T-helper 2 cell (primary cell): ENCODE results near the gene FHAD1.
"Not testable (repeated sequence)": the region's sequence is repeated elsewhere in the genome, so short reads cannot be mapped to it uniquely, and the experiment has no call there.

Experiments used
- DNase-seq, 5 experiments: peaks; one replicate each; pipeline versions ENCODE4 v3.0.0 to v3.0.0-alpha.2; 2012 to 2022

FHAD1 gene

DNA sequence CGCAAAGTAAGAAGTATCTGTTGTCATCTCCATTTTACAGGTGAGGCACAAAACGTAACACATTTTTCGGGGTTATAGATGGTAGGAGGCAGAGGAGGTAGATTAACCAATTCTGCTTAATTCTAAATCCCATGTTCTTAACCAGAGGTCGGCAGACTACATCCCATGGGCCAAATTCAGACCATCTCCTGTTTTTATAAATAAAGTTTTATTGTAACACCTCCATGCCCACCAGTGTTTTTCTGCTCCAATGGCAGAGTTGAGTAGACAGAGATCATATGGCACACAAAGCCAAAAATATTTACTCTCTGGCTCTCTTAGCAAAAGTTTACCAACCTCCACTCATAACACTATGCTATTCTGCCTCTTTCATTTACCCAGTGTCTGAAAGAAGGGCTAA lies 30.9 kb downstream of the FHAD1 start:
- no peak for DNase-seq

DNA sequence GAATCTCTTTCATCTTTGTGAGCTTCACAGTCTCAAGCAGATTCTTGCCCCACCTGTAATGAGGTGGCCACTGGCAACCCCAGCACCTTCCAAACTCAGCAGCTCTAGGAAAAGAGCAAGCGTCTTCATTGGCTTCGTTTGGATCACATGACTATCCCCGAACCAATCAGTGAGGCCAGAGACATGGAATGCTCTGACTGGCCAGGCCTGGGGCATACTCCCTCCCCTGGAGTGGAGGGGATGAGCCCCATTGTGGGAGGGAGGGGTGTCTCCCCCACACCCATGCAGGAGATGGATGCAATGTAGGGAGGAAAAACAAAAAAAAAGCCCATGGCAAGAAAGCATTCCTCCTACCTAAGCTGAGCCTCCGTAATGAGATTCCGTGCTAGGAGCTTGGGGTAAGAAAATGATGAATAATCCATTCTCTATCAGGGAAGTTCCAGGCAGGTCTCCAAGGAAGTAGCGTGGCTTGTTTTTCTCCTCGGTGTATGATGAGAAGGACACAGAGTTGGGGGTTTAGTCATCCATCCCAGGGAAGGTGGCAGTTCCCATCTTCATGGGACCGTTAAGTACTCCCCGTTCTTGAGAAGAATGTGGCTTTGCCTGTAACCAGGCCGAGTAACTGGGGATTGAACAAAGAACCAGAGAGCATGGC lies 32.7 kb downstream of the FHAD1 start:
- no peak for DNase-seq

DNA sequence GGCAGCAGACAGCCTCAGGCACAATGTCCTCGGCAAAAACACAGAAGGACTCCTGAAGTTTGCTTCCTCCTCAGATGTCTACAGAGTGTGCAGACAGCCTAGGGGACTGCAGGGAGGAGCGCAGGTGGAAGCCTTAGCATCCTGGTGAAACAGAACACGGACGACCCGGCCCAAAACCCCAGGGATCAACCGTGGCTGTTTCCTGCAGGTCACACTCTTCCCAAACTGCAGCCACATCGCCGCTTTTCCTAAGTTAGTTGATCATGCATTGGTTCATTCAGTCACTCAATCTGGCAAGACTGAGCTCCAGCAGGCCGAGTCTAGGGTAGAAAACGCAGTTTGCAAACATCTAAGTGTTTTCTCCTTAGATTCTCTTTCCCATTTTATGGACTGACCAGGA lies 33.4 kb downstream of the FHAD1 start:
- no peak for DNase-seq

DNA sequence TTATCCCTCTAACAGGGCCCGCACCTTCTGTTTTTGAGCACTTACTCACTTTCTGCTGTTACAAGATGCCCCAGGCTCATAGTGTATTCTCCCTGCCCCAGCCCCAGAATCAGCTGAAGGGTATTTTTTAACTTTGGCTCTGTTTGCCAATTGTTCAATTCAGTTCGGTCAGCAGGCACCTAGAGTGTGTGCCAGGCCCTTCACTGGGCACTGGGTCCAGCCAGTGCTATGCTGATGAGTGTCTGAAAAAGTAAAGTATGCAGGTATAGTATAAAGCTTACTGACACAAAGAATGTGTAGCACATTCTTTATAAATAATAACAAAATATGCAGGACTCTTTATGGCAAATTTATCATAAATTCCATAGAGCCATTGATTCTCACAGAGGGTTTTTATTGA lies 35.0 kb downstream of the FHAD1 start:
- no peak for DNase-seq

DNA sequence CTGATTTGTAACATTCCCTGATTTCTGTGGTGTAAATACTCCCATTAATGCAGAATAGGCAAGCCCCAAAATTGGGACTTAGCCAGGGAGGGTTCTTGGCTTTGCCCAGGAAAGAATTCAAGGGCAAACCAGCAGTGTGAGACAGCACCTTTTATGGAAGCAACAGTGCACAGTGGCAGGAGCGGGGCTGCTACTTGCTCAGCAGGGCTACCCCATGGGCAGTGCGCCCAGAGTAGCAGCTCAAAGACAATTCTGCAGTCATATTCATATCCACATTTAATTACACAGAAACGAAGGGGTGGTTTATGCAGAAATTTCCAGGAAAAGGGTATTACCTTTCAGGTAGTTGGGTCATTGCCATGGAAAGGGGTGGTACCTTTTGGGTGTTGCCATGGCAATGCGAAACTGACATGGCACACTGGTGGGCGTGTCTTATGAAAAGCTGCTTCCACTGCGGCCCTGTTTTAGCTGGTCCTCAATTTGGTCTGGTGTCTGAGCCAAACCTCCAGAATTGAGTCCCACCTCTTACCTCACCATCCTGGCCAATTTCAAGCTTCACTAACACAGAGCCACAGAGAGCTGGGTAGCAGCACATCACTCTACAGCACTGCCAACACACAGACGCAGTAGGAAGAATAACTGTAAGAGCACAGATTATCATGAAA lies 35.9 kb downstream of the FHAD1 start:
- no peak for DNase-seq

DNA sequence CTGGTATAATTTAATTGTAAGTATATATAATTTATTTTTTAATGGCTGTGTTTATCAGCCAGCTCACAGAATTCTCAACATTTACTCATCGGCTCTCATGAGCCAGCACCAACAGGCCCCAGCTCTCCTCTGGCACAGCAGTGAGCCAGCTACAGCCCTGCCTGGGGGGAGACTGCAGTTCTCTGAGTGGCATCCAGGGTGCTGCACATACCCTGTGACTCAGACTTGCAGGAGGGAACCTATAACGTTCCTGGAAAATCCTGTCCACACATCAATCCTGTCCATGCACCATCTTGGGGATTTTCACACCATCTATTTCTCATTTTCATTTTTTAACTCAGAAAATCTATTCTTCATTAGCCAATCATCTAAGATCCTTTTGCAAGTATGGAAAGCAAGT lies 36.5 kb downstream of the FHAD1 start:
- no peak for DNase-seq

DNA sequence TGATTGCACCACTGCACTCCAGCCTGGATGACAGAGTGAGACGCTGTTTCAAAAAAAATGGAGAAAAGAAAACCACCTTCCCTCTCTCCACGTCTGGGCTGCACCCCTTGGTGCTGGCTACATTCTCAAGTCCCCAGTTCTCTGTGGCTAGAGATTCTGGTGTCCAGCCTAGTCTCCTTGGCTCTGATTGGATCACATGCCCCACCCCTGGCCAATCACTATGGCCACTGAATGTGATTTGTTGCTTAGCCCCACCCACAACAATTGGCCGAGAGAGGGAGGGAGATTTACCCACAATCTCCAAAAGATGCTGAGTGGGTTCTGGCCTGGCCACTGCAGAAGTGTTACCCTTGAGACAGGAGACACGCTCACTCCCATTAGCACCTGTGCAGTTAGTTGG lies 39.4 kb downstream of the FHAD1 start:
- no peak for DNase-seq

DNA sequence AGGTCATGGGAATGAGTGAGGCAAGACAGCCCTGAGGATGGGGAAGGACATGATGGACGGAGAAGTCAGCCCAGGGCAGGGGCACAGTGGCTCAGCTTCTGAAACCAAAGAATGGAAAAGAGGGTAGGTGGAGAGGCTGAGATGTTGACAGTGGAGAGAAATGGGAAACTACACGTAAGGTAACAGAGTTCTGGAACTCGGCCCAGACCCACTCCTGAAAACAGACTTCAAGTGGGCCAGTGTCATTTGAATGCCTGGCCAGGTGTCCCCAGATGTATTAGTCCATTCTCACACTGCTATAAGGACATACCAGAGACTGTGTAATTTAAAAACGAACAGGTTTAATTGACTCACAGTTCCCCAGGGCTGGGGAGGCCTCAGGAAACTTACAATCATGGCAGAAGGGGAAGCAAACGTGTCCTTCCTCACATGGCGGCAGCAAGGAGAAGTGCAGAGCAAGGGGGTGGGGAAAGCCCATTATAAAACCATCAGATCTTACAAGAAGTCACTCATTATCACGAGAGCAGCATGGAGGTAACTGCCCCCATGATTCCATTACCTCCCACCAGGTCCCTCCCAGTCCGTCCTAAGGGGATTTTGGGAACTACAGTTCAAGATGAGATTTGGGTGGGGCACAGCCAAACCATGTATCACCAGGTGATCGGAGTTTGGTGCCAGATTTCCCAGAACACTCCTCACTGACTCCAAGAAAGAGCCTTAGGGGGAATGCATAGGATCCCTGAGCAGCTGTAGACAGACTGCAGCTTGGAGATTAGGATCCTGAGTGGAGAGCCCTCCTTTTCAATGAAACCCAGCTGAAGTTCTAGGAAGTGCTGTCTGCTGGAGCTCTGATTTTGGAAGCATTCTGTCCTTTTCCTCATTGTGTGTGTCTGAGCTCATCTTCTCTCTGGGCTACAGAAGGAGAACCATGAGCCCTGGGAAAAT lies 40.3 kb downstream of the FHAD1 start:
- DNase-seq = no peak

DNA sequence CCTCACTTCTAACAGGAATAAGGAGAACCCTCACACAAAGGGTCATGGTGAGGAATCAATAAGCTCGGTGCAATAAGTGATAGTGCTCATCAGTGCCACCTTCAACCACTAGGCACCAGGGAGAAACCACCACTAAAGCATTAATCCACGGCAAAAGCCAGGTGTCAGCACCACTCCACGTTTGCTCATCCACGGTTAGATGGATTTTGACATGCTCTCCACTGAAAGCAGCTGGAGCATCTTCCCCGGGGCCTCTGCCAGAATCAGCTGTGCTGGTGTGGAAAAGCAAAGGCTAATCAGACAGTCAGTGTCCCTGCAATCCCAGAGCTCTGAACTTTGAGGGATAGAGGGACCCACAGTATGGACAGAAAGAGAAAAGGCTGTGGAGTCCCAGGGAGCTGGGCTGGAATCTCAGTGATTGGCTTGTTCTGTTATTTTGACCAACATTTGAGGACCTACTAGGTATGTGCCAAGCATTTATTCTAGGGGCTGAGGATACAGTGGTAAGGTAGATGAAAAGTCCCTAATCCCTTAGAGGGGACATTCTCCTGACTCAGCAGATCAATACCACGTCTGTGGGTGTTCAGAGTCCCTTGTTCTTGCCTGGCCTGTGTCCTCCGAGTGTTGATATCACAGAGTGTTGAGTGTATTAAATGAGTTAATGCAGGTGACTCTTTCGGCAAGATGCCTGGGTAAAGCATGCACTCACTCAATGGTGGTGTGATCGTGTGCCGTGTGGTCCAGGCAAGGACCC lies 41.3 kb downstream of the FHAD1 start:
- no peak for DNase-seq

DNA sequence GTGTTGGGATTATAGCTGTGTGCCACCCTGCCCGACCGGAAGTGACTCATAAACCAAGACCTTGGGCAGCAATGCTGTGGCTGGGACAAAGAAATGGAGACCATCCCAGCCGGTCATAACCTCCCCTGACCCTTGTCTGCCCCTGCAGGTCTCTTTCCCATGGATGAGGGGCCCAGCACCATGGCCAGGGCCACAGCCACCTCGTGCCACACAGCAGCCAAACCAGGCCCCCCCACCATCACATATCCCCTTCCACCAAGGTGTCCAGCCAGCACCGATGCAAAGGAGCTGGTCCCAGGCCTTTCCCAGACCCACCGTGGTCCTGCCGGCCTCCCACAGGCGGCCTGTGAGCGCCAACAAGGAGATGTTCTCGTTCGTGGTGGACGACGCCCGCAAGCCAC lies 42.2 kb downstream of the FHAD1 start:
- DNase-seq = no peak

DNA sequence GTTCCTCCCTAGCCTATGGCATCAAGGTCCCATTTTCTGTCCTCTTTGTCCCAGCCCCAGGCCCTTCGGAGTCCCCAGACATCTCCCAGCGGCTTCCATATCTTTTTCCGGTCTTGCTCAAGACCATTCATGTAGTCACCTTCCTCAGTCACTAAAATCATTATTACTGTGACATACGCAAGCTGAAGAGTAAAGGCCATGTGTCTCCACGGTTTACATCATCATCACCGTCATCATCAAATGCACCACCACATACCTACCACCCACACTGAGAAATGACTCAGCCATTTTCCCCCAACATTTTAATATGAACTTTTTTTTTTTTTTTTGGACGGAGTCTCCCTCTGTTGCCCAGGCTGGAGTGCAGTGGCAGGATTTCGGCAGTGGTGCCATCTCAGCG lies 43.4 kb downstream of the FHAD1 start:
- peak in 1 of 5 experiments; percentile 70 for DNase-seq

DNA sequence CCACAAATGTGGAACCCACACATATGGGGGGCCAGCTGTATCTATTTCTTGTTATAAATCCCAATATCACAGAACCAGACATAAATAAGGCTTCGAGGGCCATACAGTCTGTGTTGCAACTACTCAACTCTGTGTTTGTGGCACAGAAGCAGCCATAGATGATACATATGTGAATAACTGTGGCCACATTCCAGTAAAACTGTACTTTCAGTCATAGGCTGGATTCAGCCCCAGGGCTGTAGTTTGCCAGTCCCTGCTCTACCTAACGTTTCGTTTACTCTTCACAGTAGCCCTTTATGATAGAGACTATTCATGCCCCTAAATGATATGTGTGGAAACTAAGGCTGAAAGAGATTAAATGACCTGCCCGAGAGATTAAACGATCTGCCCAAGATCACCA lies 48.7 kb downstream of the FHAD1 start:
- no peak for DNase-seq

DNA sequence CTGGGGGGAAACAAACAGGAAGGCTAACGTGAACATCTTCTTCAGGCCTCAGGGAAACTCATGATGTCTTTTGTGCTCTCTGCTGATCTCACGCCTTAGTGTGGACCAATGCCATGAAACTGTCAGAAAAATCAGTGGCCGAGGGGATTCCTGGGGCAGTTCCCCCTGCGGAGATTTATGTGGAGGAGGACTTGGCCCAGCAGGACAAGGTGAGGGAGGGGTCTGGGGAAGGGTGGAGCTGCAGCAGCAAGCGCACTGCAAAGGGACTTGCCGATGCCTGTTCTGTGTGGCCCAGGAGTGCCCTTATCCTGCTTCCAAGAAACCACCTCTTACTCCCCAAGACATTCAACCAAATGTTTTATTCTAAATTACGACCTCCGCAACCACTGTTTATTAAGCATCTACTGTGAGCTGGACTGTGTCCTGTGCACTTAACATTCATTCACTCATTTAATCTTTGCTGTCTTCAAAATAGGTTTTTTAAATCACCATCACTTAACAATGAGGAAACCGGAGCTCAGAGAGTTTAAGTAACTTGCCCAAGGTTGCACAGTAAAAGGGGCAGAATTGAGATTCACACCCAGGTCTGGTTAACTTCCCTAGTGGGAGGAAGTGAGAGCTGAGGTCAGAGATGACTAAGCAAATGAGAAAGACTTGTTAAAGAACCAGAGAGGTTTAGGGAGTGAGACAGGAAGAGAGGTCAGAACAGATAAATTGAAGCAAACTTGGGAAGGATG lies 49.7 kb downstream of the FHAD1 start:
- peak in 1 of 5 experiments; percentile 54 for DNase-seq

DNA sequence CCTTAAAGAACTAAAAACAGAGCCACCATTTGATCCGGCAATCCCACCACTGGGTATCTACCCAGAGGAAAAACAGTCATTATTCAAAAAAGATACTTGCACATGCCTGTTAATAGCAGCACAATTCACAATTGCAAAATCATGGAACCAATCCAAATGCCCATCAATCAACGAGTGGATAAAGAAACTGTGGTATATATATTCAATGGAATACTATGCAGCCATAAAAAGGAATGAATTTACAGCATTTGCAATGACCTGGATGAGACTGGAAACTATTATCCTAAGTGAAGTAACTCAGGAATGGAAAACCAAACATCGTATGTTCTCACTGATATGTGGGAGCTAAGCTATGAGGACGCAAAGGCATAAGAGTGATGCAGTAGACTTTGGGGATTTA lies 51.0 kb downstream of the FHAD1 start:
- not testable (repeated sequence) for DNase-seq

DNA sequence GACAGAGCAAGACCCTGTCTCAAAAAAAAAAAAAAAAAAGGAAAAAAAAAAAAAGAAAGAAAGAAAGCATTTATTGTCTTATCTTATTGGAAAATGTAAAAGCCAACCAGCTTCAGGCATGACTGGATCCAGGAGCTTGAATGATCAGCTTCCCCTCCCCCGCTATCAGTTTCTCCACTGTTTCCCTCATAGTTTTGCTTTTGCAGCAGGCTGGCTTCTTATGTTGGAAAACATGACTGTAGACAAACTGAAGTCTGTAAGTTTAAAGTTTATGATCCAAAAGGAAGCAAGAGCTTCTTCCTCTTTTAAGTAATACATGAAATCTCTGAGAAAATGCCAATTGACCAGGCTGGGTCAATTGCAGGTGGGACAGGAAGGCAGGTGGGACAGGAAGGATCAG lies 52.2 kb downstream of the FHAD1 start:
- DNase-seq = no peak

DNA sequence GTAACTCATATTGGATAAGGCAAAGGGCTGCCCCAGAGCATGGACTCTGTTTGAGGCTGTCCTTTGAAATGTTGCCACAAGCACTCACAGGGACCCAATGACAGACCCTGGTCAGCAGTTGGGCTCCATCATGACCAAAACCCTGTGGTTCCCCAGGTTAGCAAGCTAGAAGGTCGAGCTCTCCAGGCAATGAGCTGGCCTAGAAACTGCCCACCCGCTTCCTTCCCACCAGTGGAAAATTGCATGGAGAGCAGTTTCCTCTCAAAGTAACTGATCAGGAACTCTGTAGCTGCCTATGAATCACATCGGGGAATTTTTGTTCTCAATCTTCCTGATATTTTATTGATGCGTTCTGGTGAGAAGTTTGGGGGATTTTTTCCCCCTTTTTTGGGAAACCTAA lies 52.8 kb downstream of the FHAD1 start:
- no peak for DNase-seq

DNA sequence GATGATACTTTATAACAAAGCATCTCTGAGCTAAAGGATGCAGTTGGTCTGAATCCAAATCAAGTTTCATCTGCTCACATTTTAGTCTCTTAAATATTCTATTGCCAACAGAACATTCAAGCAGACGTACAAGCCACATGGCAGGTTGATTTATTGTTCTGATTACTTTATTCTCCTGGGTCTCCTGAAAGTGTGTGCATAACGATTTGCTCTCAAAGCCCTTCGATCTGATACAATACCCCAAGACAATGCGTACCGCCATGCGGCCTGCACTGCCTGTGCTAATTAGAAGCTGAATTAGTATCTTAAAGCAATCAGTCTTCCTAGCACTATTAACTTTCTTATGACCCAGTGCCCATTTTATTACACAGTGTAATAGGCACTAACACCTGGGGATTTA lies 56.9 kb downstream of the FHAD1 start:
- no peak for DNase-seq

DNA sequence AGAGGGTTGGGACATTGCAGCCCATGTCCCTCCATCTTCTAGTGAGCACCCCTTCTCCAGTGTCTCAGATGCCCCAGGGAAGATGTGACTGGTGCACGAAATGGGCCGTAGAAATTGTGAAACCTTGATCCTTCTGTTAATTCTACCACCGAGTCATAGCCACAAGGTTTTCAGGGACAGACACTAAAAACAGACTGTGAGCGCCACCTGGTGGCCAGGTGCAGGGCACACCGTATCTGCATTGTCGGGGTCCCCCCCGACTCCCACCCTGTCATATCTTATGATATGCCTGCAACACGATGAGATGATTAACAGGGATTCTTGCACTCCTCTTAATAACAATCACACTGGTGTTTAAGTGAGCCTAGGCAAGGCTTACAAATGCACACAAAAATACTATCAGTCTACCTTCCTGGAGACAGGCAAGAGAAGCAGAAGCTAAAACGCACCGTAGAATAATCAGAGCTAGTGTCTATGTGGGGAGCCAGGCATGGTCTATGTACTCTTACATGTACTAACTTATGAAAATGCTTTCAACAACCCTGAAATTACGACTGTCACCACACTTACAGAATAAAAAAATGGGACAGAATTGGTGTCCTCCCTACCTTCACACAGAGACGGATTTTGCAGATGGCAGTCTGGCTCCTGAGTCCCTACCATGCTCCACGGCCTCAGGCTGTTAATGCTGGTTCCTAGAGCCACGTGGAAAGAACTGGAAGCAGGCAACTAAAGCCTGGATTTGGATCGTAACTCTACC lies 57.9 kb downstream of the FHAD1 start:
- peak; percentile 12 to 56 (median 48) for DNase-seq

DNA sequence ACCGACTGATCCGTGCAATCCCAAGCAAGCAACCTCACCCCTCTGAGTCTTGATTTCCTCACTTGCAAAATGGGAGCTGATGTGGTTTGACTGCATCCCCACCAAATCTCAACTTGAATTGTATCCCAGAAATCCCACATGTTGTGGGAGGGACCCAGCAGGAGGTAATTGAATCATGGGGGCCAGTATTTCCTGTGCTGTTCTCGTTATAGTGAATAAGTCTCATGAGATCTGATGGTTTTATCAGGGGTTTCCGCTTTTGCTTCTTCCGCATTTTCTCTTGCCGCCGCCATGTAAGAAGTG lies 58.4 kb downstream of the FHAD1 start:
- no peak for DNase-seq

DNA sequence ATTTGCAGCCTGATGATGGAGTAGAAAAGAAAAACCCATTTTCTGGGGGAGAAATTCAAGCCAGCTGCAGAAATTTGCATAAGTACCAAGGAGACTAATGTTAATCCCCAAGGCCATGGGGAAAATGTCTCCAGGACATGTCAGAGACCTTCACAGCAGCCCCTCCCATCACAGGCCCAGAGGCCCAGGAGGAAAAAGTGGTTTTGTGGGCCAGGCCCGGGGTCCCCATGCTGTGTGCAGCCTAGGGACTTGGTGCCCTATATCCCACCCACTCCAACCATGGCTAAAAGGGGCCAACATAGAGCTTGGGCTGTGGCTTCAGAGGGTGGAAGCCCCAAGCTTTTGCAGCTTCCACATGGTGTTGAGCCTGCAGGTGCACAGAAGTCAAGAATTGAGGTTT lies 59.3 kb downstream of the FHAD1 start:
- not testable (repeated sequence) for DNase-seq

DNA sequence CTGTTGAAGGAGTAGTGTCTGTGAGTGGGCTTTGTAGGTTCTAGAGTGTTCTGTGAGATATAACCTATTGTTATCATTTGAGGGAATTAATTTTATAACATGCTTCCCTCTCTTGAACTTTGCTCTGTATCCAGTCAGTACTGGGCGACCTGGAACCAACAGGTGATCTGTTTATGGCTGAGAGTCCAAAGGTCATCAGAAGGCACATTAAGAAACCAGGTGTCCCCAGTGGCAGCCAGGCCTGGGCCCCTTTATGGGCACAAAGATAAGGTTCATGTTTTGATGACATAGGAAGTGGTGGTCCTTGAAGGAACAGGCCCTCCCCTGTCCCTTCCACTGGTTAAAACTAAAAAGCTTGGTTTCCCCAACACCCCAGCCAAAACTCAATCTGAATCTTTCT lies 61.1 kb downstream of the FHAD1 start:
- DNase-seq = no peak

DNA sequence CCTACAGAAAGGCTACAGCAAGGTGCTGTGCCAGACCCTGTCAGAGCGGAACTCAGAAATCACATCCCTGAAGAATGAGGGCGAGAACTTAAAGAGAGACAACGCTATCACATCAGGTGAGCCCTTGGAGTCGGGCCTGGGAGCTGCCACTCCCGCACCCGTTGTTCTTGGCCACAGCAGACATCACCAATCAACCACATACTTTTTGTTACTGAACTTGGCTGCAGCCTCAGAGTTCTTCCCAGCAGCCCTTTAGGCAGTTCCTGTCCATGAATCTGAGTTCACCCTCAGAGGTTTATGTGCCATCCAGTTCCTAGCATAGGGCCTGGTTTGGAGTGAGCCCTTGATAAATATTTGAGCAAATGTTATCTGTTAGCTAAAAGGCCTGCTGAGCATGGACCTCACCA lies 61.6 kb downstream of the FHAD1 start:
- no peak for DNase-seq
